GM12878 (cell line): ENCODE data around the gene N4BP3. TPM values are rescaled to one million over a fixed set of nuclear protein-coding genes. Genes with fewer than 3 reads are reported as not detected.

Source experiments
- ATAC-seq: fragments of 200-7000 bp; cut with Tn5 transposase; 3 replicates; pipeline ENCODE4 v1.9.1; 2020; ENCODE audit warnings: mild to moderate bottlenecking, moderate library complexity
- BruUV-seq: library from RNA; stranded (reverse); fragments of 400-500 nt; replicated peaks from 2 replicates; lab custom pipeline; 2021; lab: Mats Ljungman, UMichigan
- CTCF ChIA-PET: fragments of 300-600 bp; sonication (Branson Sonifier 250); formaldehyde crosslinking; extraction: SDS; loops from one replicate; lab custom pipeline; 2021; ENCODE audit warnings: inconsistent platforms; lab: Yijun Ruan, JAX
- POLR2A ChIA-PET: fragments of 350-600 bp; formaldehyde crosslinking; extraction: SDS; loops from one replicate; lab custom pipeline; 2021; ENCODE audit warnings: inconsistent platforms; lab: Charles Lee
- RAD21 ChIA-PET: fragments of 300-600 bp; sonication (Branson Sonifier 250); formaldehyde crosslinking; loops from one replicate; lab custom pipeline; 2023; ENCODE audit warnings: antibody characterized with exemption; ENCODE audit not compliant: unreplicated experiment; lab: Charles Lee
- SMC1A ChIA-PET: fragments of 300-600 bp; sonication (Branson Sonifier 250); formaldehyde crosslinking; loops from one replicate; lab custom pipeline; 2023; ENCODE audit not compliant: unreplicated experiment, uncharacterized antibody; lab: Charles Lee
- DNase-seq: peaks from one replicate; pipeline ENCODE4 v3.0.0-alpha.2; 2011; ENCODE audit warnings: low read depth, low spot score
- FAIRE-seq: peaks from 3 replicates; lab custom pipeline; 2011; peaks lifted over from hg19 to GRCh38; lab: Jason Lieb, UNC
- H2AFZ ChIP-seq: 2 replicates; pipeline ENCODE4 v1.6.0; 2011; ENCODE audit warnings: low read depth, low read length, control low read depth; ENCODE audit not compliant: control insufficient read depth
- H3K27ac ChIP-seq: 2 replicates; pipeline ENCODE4 v1.5.1; 2011; ENCODE audit warnings: control low read depth; ENCODE audit not compliant: control insufficient read depth, insufficient read depth
- H3K27me3 ChIP-seq, 2 experiments: replicated peaks in 1 of 2; 2 replicates each; pipeline versions ENCODE4 v1.6.0 to v1.6.1; 2011; ENCODE audit warnings: low read length in 1 of 2; ENCODE audit not compliant: control insufficient read depth in 2 of 2, insufficient read depth in 2 of 2
- H3K36me3 ChIP-seq, 2 experiments: 2 replicates each; pipeline ENCODE4 v1.5.1; 2011; ENCODE audit warnings: low read length in 1 of 2; ENCODE audit not compliant: control insufficient read depth in 2 of 2, insufficient read depth in 2 of 2
- H3K4me1 ChIP-seq: 2 replicates; pipeline ENCODE4 v1.6.1; 2011; ENCODE audit warnings: mild to moderate bottlenecking, low read length, moderate library complexity, mixed read lengths; ENCODE audit not compliant: control insufficient read depth, insufficient read depth
- H3K4me2 ChIP-seq: 2 replicates; pipeline ENCODE4 v1.6.0; 2011; ENCODE audit warnings: control low read depth; ENCODE audit not compliant: control insufficient read depth, insufficient read depth
- H3K4me3 ChIP-seq: fragments of 200-600 bp; sonication (generic); 2 replicates; pipeline ENCODE4 v1.5.1; 2016
- H3K79me2 ChIP-seq: 2 replicates; pipeline ENCODE4 v1.6.0; 2011; ENCODE audit warnings: low read length; ENCODE audit not compliant: control insufficient read depth, insufficient read depth
- H3K9ac ChIP-seq: 2 replicates; pipeline ENCODE4 v1.8.0; 2011; ENCODE audit warnings: low read length, control low read depth, mixed read lengths; ENCODE audit not compliant: control insufficient read depth, insufficient read depth
- H3K9me3 ChIP-seq: replicated peaks from 3 replicates; pipeline ENCODE4 v1.5.1; 2011; ENCODE audit warnings: mild to moderate bottlenecking, low read length; ENCODE audit not compliant: control insufficient read depth, insufficient read depth
- H4K20me1 ChIP-seq: 2 replicates; pipeline ENCODE4 v1.6.0; 2011; ENCODE audit not compliant: control insufficient read depth, insufficient read depth
- CEBPB ChIP-seq, 2 experiments: fragments of 150-350 bp in 1 of 2; IDR thresholded peaks; 2 replicates each; pipeline ENCODE4 v1.6.1; 2012 to 2014; ENCODE audit warnings: low read depth in 2 of 2, low read length in 2 of 2, borderline replicate concordance in 1 of 2, inconsistent platforms in 1 of 2
- FOXK2 ChIP-seq: fragments of 450-650 bp; IDR thresholded peaks from 2 replicates; pipeline ENCODE4 v1.6.1; 2017; ENCODE audit warnings: mild to moderate bottlenecking, moderate library complexity
- MXI1 ChIP-seq: fragments of 150-350 bp; IDR thresholded peaks from 2 replicates; pipeline ENCODE4 v1.6.1; 2011; ENCODE audit warnings: low read depth, mild to moderate bottlenecking, inconsistent platforms, low read length, improper control_type of control experiment
- PAX5 ChIP-seq: IDR thresholded peaks from 2 replicates; pipeline ENCODE4 v1.6.1; 2011; ENCODE audit warnings: low read depth, low read length, borderline replicate concordance
- RELA ChIP-seq: fragments of 450-650 bp; IDR thresholded peaks from 2 replicates; pipeline ENCODE4 v1.8.0; 2014; ENCODE audit warnings: borderline replicate concordance; ENCODE audit not compliant: partially characterized antibody
- SIX5 ChIP-seq: IDR thresholded peaks from 2 replicates; pipeline ENCODE4 v1.6.1; 2011; ENCODE audit warnings: mild to moderate bottlenecking, low read depth, low read length, moderate library complexity; ENCODE audit not compliant: severe bottlenecking
- ZNF217 ChIP-seq: fragments of 450-650 bp; IDR thresholded peaks from 2 replicates; pipeline ENCODE4 v1.6.1; 2017; ENCODE audit warnings: antibody characterized with exemption, mild to moderate bottlenecking
- WGBS: methylation state at CpG from one replicate; pipeline ENCODE4 v1.1.6; 2016; ENCODE audit warnings: low lambda C conversion rate; ENCODE audit not compliant: insufficient replicate concordance, insufficient coverage; ENCODE audit errors: missing lambda C conversion rate; 5-methylcytosine and 5-hydroxymethylcytosine counted together
- in situ Hi-C: fragments of 300-500 bp; cut with MboI; formaldehyde crosslinking; loops from 9 replicates; pipeline ENCODE4 v1.14.3; 2018; ENCODE audit warnings: mixed read lengths
- intact Hi-C: fragments of 100-400 bp; cut with micrococcal nuclease; formaldehyde crosslinking; loops from one replicate; pipeline ENCODE4 v1.14.2; 2022; ENCODE audit not compliant: unreplicated experiment
- polyA plus RNA-seq, 11 experiments: library from polyadenylated mRNA; depleted of rRNA in 4 of 11; unstranded in 6 of 11; stranded (reverse) in 5 of 11; fragments of >200 nt; fragmentation: Nextera tagmentation in 4 of 11; fragmentation: Illumina TruSeq in 1 of 11; extraction: Ambion mirVana in 4 of 11; extraction: Trizol in 1 of 11; gene quantifications; 1 replicate in 1 of 11; 2 replicates in 10 of 11; pipeline versions ENCODE4 v1.2.1 to v1.2.3, GENCODE V29; 2011 to 2016; ENCODE audit warnings: inconsistent platforms in 2 of 11, missing spikeins in 2 of 11, low read depth in 1 of 11
- total RNA-seq, 4 experiments: library from RNA; depleted of rRNA in 3 of 4; stranded (reverse); fragments of >200 nt in 3 of 4; fragmentation: Illumina TruSeq in 1 of 4; extraction: Trizol in 1 of 4; gene quantifications; 2 replicates each; pipeline versions ENCODE4 v1.2.1 to v1.2.3, GENCODE V29; 2013 to 2021
- TF ChIP-seq, protein P1 (sequence below): fragments of 450-650 bp; IDR thresholded peaks from 2 replicates; pipeline ENCODE4 v1.6.1; 2016; ENCODE audit warnings: mild to moderate bottlenecking

The N4BP3 gene
- total and polyA plus RNA-seq, 10 of the 15 experiments (the other 5 are each of a cell fraction or from before 2014, with no cell fraction given), result 0.06 to 13.0 (median 4.3) TPM

DNA sequence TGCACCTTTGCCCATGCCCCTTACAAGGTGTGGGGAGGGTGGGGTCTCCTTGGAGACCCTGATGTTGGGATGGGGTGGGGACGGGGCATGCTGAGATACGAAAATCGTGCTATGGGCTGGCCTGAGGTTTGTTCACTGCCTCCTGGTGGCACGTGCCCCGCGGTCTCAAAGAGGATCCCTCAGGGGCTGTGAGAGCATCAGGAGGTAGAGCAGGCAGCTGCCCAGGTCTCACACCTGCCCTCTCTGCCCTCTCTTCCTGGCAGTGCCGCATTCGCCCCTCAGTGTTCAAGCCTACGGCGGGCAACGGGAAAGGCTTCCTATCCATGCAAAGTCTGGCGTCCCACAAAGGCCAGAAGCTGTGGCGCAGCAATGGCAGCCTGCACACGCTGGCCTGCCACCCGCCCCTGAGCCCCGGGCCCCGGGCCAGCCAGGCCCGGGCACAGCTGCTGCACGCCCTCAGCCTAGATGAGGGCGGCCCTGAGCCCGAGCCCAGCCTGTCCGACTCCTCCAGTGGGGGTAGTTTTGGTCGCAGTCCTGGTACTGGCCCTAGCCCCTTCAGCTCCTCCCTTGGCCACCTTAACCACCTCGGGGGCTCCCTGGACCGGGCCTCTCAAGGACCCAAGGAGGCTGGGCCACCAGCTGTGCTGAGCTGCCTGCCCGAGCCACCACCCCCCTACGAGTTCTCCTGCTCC lies 6.7 kb downstream of the N4BP3 start:
- no peak for ATAC-seq
- RAD21 ChIA-PET, result interaction anchor here (1.2 kb wide), 4 partner anchors 25 to 44 kb away, joined by 3 to 7 read pairs (median 4); no protein-coding TSS in a partner anchor
- no peak for TF ChIP-seq ZNF217
- TF ChIP-seq RELA, result no peak
- TF ChIP-seq, protein P1, sequence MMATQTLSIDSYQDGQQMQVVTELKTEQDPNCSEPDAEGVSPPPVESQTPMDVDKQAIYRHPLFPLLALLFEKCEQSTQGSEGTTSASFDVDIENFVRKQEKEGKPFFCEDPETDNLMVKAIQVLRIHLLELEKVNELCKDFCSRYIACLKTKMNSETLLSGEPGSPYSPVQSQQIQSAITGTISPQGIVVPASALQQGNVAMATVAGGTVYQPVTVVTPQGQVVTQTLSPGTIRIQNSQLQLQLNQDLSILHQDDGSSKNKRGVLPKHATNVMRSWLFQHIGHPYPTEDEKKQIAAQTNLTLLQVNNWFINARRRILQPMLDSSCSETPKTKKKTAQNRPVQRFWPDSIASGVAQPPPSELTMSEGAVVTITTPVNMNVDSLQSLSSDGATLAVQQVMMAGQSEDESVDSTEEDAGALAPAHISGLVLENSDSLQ, result no peak
- no peak for TF ChIP-seq MXI1
- no peak for TF ChIP-seq PAX5
- no peak for TF ChIP-seq FOXK2
- TF ChIP-seq CEBPB (IDR thresholded peaks at IDR 0.05; ENCODE audit: borderline replicate concordance in 1 of 2, low read depth in 2 of 2, low read length in 2 of 2), result no peak
- TF ChIP-seq SIX5, result no peak
- H2AFZ ChIP-seq, result no peak overlapping the region
- SMC1A ChIA-PET, result interaction anchor here (0.8 to 2.9 kb wide), 4 partner anchors 14 to 43 kb away, joined by 3 to 14 read pairs (median 8); no protein-coding TSS in a partner anchor
- no peak for FAIRE-seq
- H3K27me3 ChIP-seq, result no peaks in the 10 kb centered on the region
- H3K36me3 ChIP-seq, result peaks cover 3 to 19% of the 10 kb centered on the region in 2 experiments; a peak in 3 of 4 replicates
- no peaks in the 10 kb centered on the region for H4K20me1 ChIP-seq
- H3K9me3 ChIP-seq, result no peaks in the 10 kb centered on the region
- POLR2A ChIA-PET, result interaction anchor here (0.8 to 1.2 kb wide), 3 partner anchors 10 to 31 kb away, joined by 3 to 5 read pairs (median 3); partner anchors contain the start of gene RMND5B
- no peak overlapping the region for H3K4me2 ChIP-seq
- no peak overlapping the region for H3K4me3 ChIP-seq
- H3K27ac ChIP-seq, result peak overlapping the region; percentile 40; the same call in 1 of the 2 replicates
- BruUV-seq, result no TSS peak
- CTCF ChIA-PET, result interaction anchor here (0.6 to 3.1 kb wide), 20 partner anchors 9 to 84 kb away, joined by 3 to 21 read pairs (median 8); partner anchors contain the start of genes HNRNPAB, NHP2 and RMND5B
- intact Hi-C loops (loop anchor here (10.0 kb wide), 1 partner anchor 1585 kb away; the partner anchor contains the start of gene RNF44), in situ Hi-C loops (loop anchor here (10.0 kb wide), 2 partner anchors 1435 to 1695 kb away; partner anchors contain the start of gene RUFY1)
- peaks cover 43% of the 10 kb centered on the region for H3K4me1 ChIP-seq
- 90% methylated on average over 24 of the region's 27 CpGs for WGBS
- no peak for DNase-seq
- H3K79me2 ChIP-seq, result peaks cover 40% of the 10 kb centered on the region
- H3K9ac ChIP-seq, result no peak overlapping the region
